Stimulated activated memory B cell treated with anti-CD40 and anti-IgM and Interleukin-4, amounts not matched to agents 10 μg/mL and 1 μg/mL and 100 μg/mL, for 72 hours (primary cell): Measurements from ENCODE around the gene EVI5L.

Experiments
- ATAC-seq: fragments of 150-1000 bp; cut with Tn5 transposase; 2 replicates; pipeline ENCODE4 v1.10.0; 2021
- H3K27ac Mint-ChIP-seq: one replicate; pipeline ENCODE4 v1.8.0; 2022; ENCODE audit warnings: mild to moderate bottlenecking, mixed read lengths
- H3K27me3 Mint-ChIP-seq: one replicate; pipeline ENCODE4 v1.8.0; 2022; ENCODE audit warnings: mixed read lengths
- H3K36me3 Mint-ChIP-seq: one replicate; pipeline ENCODE4 v1.8.0; 2022; ENCODE audit warnings: mixed read lengths
- H3K4me1 Mint-ChIP-seq: one replicate; pipeline ENCODE4 v1.8.0; 2022; ENCODE audit warnings: mixed read lengths
- H3K4me3 Mint-ChIP-seq: one replicate; pipeline ENCODE4 v1.8.0; 2022; ENCODE audit warnings: mild to moderate bottlenecking, moderate library complexity, mixed read lengths
- H3K9me3 Mint-ChIP-seq: one replicate; pipeline ENCODE4 v1.8.0; 2022; ENCODE audit warnings: mixed read lengths

The EVI5L gene

DNA sequence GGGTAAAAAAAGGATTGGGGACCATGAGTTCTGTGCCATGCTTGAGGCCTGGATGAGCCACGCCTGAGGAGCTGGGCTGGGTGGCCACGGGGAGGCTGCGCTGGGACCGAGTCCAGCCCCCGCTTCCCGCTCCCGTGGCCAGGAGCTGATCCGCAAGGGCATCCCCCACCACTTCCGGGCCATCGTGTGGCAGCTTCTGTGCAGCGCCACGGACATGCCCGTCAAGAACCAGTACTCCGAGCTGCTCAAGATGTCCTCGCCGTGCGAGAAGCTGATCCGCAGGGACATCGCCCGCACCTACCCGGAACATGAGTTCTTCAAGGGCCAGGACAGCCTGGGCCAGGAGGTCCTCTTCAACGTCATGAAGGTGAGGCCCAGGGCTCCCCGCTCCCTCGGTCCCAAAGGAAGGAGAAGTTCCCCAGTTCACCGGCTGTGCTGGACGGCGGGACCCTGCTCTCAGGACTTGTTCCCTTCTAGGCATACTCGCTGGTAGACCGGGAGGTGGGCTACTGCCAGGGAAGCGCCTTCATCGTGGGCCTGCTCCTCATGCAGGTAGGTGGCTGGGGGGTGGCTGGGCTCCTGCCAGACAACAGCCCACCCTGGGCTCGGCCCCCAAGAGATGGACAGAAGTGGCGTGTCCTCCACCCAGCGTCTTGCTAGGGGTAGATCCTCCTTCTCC lies 18.9 kb downstream of the EVI5L start:
- H3K4me1 Mint-ChIP-seq = peaks cover 14% of the 10 kb centered on the region
- H3K4me3 Mint-ChIP-seq = no peak overlapping the region
- H3K9me3 Mint-ChIP-seq = no peaks in the 10 kb centered on the region
- H3K27ac Mint-ChIP-seq = no peak overlapping the region
- peaks cover 11% of the 10 kb centered on the region for H3K27me3 Mint-ChIP-seq
- no peak for ATAC-seq
- H3K36me3 Mint-ChIP-seq = no peaks in the 10 kb centered on the region

DNA sequence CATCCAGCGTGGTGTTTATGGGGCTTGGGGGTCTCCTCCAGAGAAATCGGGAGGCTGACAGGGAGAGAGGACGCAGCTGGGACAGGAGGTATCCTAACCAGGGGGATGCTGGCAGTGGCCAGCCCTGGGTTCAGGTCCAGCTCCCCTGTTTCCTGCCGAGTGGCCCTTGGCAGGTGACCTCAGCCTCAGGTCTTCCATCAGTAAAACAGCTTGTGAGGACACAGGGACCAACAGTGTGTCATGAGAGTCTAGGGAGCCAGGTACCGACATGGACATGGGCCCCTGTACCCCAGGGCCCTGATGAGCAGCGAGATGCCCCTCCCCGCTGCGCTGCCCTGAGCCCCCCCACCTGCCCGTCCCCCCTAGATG lies 19.6 kb downstream of the EVI5L start:
- Mint-ChIP-seq H3K27me3 (peaks cover 11% of the 10 kb centered on the region), H3K4me3 (no peak overlapping the region), H3K9me3 (no peaks in the 10 kb centered on the region), H3K4me1 (peaks cover 14% of the 10 kb centered on the region), H3K27ac (no peak overlapping the region), H3K36me3 (no peaks in the 10 kb centered on the region)
- no peak for ATAC-seq

DNA sequence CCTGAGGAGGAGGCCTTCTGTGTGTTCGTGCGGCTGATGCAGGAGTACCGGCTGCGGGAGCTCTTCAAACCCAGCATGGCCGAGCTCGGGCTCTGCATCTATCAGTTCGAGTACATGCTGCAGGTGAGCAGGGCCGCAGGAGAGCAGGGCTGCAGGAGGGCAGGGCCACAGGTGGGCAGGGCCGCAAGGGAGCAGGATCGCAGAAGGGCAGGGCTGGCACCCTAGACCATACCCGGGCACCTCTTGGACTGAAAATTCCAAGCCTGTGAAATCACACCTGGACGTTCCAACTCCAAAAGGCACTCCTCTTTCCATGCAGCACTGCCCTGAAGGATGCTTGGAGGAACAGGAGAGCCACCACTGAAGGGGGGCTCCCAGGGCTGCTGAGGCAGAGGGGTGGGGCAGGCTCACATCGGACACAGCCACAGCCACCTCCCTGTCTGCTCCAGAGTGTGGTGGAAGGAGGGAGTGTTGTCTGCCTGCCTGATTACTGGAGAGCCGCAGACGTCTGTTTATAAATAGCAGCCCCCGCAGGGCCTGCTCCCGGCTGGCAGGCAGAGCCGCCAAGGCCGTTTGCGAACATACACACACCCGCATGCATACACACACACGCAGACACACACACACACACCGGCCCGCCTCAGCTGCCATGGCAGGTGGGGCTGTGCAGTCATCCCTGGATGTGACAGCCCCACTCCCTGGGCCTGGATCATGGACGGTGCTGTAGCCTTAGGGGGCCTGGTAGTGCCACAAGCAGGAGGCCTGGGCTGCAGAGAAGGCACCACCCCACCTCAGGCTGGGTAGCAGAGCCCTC lies 20.2 kb downstream of the EVI5L start:
- H3K4me1 Mint-ChIP-seq = peaks cover 14% of the 10 kb centered on the region
- no peak overlapping the region for H3K4me3 Mint-ChIP-seq
- H3K27ac Mint-ChIP-seq = no peak overlapping the region
- no peaks in the 10 kb centered on the region for H3K9me3 Mint-ChIP-seq
- ATAC-seq = no peak
- H3K36me3 Mint-ChIP-seq = no peaks in the 10 kb centered on the region
- peaks cover 16% of the 10 kb centered on the region for H3K27me3 Mint-ChIP-seq

DNA sequence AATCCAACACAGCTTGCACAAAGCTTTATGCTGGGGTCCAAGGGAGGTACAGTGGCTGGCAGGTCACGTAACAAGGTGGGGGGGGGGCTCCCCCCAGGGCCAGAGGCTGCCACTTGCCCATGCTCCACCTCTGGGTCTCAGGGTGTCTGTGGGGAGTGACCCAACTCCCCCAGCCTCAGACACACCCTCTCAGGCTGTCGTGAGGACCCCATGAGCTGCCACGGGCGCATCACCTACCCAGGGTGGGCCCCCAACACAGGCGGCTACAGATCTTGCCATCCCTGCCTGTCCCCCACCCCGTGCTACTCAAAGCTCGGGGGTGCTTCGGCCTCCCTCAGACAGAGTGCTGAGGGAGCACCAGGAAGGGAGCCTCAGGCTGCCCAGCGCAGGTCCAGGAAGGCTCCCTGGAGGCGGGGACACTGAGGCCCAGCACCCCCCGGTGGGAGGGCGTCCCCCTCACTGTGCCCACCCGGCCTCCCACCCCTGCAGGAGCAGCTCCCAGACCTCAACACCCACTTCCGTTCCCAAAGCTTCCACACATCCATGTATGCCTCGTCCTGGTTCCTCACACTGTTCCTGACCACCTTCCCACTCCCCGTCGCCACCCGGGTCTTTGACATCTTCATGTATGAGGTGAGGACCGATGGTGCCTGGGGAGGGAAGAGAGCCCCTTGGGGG lies 21.1 kb downstream of the EVI5L start:
- Mint-ChIP-seq H3K4me3 (no peak overlapping the region), H3K4me1 (peaks cover 14% of the 10 kb centered on the region), H3K27ac (no peak overlapping the region), H3K9me3 (no peaks in the 10 kb centered on the region), H3K36me3 (no peaks in the 10 kb centered on the region), H3K27me3 (peaks cover 25% of the 10 kb centered on the region)
- ATAC-seq = no peak

DNA sequence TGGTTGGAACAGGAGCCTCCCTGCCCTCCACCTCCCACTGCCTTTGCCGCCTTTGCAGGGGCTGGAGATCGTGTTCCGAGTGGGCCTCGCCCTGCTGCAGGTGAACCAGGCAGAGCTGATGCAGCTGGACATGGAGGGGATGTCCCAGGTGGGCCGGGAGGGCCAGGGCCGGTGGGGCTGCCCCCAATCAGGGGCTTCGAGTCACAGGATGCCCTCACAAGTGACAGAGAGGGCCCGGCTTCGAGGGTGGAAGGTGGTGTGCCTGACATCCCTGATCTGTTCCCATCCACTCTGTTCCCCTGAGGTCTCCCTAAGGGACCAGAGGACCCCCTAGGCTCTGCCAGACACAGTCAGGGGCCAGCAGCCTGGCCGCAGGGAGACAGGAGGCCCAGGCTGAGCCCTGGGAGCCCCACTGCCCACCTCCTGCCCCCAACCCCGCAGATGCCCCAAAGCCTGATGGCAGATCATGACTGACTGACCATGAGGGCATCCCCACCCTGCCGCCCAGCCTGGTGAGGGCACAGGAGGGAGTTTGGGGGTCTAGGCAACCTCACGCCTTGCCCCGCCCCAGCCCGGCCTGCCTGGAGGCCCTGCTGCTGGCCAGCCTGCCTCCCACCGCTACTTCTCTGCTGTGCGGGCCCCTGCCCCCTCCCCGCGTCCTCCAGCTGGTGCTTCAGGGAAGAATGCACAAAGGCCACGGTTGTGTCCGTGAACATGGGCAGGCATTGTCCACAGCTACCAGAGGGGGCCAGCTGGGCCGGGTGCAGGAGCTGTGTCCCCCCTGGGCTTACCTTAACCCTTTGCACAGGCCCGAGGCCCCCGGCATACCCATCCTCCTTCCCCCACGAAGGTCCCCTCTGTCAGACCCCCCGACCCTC lies 21.8 kb downstream of the EVI5L start:
- peaks cover 33% of the 10 kb centered on the region for H3K27me3 Mint-ChIP-seq

DNA sequence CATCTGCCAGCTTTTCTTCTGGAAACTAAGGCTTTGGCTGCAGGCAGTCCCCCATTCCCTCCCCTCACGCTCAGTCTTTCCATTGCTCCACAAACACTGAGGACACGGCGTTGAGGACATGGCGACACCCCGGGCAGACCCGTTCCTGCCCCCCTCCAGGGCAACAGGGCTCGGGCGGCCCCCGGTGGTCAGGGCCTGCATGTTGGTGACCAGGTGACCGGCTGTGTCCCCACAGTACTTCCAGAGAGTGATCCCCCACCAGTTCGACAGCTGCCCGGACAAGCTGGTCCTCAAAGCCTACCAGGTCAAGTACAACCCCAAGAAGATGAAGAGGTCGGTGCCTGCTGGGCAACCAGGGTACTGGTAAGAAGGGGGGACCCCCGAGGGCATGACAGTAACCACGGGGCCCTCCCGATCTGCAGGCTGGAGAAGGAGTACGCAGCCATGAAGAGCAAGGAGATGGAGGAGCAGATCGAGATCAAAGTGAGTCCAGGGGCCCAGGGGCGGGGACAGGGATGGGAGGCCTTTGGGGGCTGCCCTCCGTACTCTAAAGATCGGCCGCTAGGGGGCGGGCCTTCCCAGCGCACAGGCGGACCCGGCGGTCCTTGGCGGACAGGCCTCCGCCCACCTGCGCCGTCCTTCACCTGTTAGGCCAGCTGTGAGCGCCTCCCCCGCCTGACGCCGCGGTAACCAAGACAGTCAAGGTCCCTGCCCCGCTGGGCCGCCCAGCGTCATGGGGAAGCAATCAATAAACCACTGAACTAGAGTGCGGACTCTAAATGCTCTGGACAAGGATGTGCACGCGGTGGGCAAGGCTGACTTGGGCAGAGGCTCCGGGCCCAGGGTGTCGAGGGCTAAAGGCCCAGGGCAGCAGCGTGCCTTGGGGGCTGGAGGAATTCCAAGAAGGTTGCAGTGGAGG lies 23.1 kb downstream of the EVI5L start:
- H3K4me1 Mint-ChIP-seq = peaks cover 14% of the 10 kb centered on the region
- no peak overlapping the region for H3K27ac Mint-ChIP-seq
- peak overlapping the region; percentile 9 for H3K4me3 Mint-ChIP-seq
- peaks cover 7% of the 10 kb centered on the region for H3K36me3 Mint-ChIP-seq
- peak; percentile 81 for ATAC-seq
- peaks cover 45% of the 10 kb centered on the region for H3K27me3 Mint-ChIP-seq
- no peaks in the 10 kb centered on the region for H3K9me3 Mint-ChIP-seq

More for the DNA sequence above, 21.8 kb downstream of the EVI5L start:
- Mint-ChIP-seq H3K9me3 (no peaks in the 10 kb centered on the region), H3K27ac (no peak overlapping the region), H3K4me1 (peaks cover 14% of the 10 kb centered on the region), H3K36me3 (peaks cover 2% of the 10 kb centered on the region), H3K4me3 (no peak overlapping the region)
- ATAC-seq = no peak

DNA sequence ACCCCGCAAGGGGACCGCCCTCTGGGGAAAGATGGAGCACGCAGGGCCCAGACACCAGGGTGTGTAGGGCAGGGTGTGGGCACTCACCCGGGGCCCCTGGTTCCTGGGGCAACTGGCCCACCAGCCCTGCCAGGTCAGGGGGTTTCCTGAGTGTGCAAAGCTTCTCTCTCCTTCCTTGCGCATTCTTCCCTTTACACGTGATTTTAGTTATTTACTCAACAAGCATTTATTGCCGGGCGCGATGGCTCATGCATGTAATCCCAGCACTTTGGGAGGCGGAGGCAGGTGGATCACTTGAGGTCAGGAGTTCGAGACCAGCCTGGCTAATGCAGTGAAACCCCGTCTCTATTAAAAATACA lies 23.7 kb downstream of the EVI5L start:
- Mint-ChIP-seq H3K4me1 (peaks cover 14% of the 10 kb centered on the region), H3K9me3 (no peaks in the 10 kb centered on the region), H3K27ac (no peak overlapping the region), H3K27me3 (peaks cover 52% of the 10 kb centered on the region), H3K36me3 (peaks cover 7% of the 10 kb centered on the region), H3K4me3 (no peak overlapping the region)
- peak; percentile 4 for ATAC-seq

DNA sequence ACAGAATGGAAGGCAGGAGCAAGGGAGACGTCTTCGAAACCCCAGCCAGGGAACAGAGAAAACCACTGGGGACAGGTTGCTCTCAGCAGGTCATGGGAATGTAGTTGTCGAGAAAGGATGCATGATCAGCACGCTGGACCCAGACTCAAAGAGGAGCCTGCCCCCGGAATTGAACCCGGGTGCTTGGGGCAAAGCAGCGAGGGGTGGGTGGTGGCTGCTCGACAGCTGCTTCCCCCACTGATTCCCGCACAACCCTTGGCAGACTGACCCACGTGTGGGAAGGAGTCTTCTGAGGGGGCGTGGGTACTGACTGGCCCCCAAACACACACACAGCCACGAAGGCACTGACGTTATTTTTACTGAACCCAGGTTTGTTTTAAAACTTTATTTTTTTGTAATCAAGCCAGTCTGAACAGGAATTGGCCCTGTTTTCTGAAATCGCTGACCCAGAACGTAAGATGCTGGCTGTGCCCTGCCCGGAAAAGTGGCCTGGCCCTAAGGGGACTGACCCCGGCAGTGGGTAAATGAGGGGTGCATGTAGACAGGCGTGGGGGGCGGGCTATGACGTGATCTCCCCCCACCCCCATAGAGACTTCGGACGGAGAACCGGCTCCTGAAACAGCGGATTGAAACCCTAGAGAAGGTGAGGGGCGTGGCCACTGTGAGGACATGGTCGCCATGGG lies 25.5 kb downstream of the EVI5L start:
- H3K27me3 Mint-ChIP-seq = peaks cover 67% of the 10 kb centered on the region
- H3K36me3 Mint-ChIP-seq = peaks cover 13% of the 10 kb centered on the region
- peaks cover 14% of the 10 kb centered on the region for H3K4me1 Mint-ChIP-seq
- H3K27ac Mint-ChIP-seq = no peak overlapping the region
- no peak for ATAC-seq
- no peak overlapping the region for H3K4me3 Mint-ChIP-seq
- H3K9me3 Mint-ChIP-seq = no peaks in the 10 kb centered on the region

DNA sequence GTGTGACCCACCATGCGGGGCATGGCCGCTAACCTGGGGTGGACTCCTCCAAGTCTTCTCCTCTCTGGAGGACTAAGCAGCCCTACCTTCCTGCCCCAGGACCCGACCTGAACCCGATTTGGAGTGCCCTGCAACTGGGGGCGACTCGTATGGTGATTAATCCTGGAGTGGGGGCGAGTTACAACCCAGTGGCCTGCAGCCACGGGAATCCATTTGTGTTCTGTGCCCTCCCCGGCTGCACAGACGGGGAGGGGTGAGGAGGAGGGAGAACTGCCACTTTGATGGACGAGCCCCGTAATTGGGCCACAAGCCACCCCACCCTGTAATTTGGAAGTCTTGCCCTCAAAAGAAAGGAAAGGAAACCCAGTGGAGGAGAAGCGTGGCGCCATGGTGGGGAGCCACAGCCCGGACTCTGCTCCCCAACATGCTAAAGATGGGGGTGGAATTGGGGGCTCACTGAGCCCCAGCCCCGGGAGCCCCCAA lies 26.1 kb downstream of the EVI5L start:
- Mint-ChIP-seq H3K36me3 (peaks cover 14% of the 10 kb centered on the region), H3K9me3 (no peaks in the 10 kb centered on the region), H3K4me3 (no peak overlapping the region), H3K27me3 (peaks cover 73% of the 10 kb centered on the region), H3K27ac (no peak overlapping the region), H3K4me1 (peaks cover 16% of the 10 kb centered on the region)
- ATAC-seq = no peak

DNA sequence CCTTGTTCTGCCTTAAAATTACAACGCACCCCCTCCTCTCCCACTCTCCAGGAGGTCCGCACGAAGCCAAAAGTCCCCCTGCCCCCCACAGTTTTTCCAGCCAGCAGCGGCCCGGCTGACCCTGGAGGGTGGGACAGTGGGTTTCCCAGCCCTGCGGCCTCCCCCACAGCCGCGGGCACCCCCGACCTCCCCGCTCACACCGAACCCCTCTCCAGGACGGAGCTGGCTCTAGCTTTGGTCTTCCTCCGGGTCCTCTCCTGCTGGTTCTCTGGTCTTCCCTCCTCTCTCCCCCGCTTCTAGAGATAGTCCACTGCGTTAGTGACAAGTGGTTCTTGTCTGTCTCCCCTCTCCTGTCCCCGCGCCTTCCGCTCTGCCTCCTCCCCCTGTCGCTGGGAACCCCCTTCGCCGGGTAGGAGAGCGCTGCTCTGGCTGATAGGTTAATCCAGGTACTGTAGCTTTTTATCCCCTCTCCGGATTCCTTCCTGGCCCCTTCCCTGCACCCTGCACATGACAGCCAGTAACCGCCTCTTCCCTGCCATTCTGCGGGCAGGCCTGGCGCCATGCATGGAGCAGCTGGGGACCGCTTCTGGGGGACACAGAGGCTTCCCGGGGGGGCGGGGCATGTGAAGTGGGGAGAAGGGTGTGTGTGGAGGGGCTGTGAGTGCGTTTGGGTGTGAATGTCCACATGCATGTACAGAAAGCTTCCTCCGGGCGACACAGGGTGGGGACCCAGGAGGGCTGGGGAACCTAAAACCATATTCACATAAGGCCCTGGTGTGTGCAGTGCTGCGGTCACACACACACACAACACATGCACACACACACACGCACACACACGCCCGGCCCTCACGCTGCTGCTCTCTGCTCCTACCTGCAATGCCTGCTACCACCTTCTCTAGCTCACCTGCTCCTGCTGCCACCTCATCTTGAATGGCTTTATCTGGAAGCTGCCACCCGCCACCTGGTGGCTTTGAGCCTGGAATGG lies 27.0 kb downstream of the EVI5L start:
- Mint-ChIP-seq H3K27ac (no peak overlapping the region), H3K36me3 (peaks cover 14% of the 10 kb centered on the region), H3K9me3 (no peaks in the 10 kb centered on the region), H3K4me1 (peaks cover 23% of the 10 kb centered on the region), H3K4me3 (no peak overlapping the region), H3K27me3 (peaks cover 81% of the 10 kb centered on the region)
- no peak for ATAC-seq

DNA sequence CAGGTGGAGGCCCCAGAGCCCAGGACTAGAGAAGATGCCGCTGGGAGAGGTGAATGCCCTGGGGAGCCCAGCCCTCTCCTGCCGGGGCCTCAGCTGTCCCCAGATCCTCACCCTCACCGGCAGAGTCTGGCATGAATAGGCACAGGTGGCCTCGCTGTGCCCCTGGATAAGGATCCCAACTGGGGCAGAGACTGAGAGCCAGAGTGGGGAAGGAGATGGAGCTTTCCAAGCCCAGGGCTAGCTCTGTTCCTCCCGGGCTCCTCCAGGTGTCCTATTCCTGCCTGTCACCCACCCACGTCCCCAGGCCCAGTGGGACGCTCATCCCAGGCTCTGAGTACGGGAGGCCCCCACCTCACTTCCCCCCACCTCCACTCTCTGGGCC lies 27.7 kb downstream of the EVI5L start:
- ATAC-seq = no peak
- peaks cover 19% of the 10 kb centered on the region for H3K4me1 Mint-ChIP-seq
- no peaks in the 10 kb centered on the region for H3K9me3 Mint-ChIP-seq
- peaks cover 14% of the 10 kb centered on the region for H3K36me3 Mint-ChIP-seq
- no peak overlapping the region for H3K27ac Mint-ChIP-seq
- peaks cover 82% of the 10 kb centered on the region for H3K27me3 Mint-ChIP-seq
- H3K4me3 Mint-ChIP-seq = no peak overlapping the region

DNA sequence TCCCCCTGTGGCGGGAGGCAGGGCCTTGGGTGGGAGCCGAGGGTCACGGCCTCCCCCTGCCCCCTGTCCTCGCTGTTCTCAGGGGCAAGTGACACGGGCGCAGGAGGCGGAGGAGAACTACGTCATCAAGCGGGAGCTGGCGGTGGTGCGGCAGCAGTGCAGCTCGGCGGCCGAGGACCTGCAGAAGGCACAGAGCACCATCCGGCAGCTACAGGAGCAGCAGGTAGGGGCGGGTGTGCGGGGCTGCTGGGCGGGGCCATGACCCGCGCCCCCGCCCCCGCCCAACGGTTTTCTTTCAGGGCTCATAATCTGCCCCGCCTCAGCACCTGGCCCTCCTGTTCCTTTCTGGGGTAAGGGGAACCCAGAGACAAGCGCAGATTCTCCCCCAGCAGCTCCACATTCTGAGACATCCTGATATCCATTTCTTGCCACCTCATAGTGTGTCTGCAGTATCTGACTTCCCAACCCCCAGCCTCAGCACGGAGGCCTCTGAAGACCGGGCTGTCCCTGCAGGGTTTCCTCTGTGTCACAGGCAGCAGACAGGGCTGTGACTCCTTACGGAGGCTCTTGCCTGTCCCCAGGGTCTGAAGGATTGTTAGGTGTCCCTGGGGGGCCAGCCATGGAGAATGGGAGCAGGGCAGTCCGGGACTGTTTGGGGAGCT lies 28.2 kb downstream of the EVI5L start:
- Mint-ChIP-seq H3K36me3 (peaks cover 14% of the 10 kb centered on the region), H3K9me3 (no peaks in the 10 kb centered on the region), H3K4me3 (no peak overlapping the region), H3K4me1 (peaks cover 14% of the 10 kb centered on the region), H3K27me3 (peaks cover 77% of the 10 kb centered on the region), H3K27ac (no peak overlapping the region)
- ATAC-seq = no peak
